DMS153 (cell line): ENCODE measurements around the gene SMG9.
A peak's percentile ranks its signal among the peaks of the same experiment; 100 is the strongest.
"Not testable (repeated sequence)": the region's sequence is repeated elsewhere in the genome, so short reads cannot be mapped to it uniquely, and the experiment has no call there.

Source experiments
- DNase-seq: peaks from one replicate; lab custom pipeline; 2025; lab: John Stamatoyannopoulos, UW

Gene SMG9

DNA sequence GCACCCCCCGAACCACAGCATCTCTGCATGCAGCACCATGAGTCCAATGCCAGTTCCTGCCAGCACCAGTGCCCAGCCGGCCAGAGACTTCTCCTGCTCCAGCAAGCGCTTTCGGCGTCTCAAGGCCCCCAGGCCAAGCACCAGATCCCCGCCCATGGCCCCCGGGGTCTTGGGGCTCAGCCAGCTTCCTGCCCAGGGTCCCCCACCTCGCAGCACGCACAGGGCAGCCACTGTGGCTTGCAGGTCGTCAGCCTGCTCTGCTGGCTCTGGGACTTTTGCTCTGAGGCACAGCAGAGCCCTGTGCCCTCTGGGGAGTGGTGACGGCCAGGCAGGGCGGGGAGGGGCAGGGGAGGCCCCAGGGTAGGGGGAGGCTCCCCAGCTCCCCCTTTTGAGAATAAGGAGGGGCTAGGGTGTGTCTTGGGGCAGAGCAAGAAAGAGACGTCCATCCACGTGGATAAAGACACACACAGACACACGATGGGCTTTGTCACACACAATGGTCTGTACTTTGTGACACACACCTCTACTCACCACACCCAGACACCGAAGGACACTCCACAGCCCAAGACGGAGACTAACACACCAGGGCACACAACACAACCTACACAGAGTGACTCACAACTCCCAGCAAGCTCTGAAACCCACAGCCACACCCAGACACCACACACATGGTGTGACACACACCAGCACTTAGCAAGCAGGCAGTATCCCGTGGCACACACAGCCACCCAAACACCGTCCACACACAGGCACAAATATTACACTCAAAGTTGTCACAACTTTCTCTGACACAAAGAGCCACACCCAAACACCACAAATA, 26.2 kb upstream of the SMG9 start, which contains the start of gene KCNN4:
Gene KCNN4 (minus strand): TSS at position 268 of the 820 bp plus-strand sequence. CDS start 112 bp downstream, at position 156.
- no peak for DNase-seq

- no peak for DNase-seq
These were observed 25.1 kb upstream of the SMG9 start for GRCh38 chr19:43779820-43780219.

DNA sequence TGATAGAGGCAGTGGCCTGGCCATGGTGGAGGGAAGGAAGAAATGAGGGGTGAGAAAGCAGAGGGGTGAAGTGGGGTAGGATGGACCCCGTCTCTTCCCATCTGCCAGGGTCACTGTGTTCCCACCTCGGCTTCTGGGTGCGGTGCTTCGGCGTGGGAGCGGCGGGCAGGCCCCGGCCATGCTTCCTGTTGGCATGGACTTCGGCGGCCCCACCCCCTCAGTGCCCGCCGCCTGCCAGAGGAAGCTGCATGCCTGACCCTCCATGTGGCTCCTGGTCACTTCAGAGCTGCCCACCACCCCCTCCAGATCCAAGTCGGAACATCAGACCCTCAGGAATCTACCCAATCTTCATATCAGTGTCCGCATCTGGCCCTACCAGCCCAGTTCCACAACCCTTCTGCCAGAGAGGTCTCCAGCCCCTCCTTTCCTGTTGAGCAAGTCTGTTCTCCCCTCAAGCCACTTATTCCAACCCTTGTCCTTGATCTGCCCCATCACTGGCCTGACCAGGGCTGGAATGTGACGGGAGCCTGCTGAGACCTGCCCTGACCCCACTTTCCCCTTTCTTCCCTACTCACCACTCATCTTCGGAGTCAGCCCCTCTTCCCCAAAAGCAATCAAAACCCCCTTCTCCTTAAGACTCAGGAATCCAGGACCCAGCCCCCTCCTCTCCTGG, 24.5 kb upstream of the SMG9 start:
- DNase-seq, result no peak

DNA sequence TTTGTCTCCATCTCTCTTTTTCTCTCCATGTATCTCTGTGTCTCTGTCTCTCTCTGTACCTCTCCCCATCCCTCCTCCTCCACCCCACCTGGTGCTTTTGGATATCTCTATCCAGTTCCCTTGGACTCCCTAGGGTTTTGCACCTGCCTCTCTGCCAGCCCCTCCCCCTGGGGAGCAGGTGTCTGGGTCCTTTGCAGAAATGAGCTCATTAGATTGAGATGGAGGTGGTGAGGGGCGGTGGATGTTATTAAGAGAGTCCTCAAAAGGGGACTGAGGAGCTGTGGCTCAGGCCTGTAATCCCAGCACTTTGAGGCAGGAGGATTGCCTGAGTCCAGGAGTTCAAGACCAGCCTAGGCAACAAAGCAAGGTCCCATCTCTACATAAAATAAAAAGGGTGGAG, 23.9 kb upstream of the SMG9 start:
- peak; percentile 78 for DNase-seq

DNA sequence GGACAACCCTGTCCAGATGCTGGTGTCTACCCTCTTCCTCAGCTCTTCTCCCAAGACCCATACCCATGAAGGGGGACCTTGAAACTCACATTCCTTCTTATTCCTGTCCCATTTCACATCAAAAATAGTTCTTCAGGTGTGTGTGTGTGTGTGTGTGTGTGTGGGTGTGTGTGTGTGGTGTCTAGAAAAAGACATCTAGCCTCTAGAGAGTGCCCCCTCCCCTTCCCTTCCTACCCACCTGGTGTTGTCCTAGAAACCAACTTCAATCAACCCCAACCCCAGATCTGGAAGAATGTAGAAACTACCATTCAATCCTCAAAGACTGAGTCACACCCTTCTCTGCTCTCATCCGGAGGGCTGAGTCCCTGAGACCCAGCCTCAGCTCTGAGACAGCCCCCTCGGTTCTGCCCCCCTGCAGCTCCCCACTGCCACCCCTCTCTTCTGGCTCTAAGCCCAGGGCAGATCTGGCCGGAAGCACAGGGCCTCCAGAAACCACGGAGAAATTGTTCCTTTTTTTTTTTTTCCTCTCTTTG, 22.5 kb upstream of the SMG9 start:
- DNase-seq, result no peak

DNA sequence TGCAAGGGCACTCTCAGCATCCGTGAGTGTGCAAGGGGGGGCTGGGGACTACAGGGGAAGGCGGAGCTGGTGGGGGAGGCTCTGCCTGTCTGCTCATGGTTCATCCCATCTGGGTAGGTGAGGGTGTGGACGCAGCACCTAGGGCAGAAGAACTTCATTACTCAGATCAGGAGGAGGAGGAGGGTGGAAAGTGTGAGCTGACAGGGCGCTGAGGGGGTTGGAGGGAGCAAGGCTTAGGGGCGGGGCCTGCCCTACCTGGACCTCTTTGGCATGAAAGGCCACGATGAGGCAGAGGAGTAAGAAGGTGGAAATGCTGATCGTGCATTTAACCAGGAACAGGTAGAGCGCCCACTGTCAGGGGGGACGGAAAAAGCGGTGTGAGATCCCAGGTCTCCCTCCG, 21.5 kb upstream of the SMG9 start:
- DNase-seq, result no peak

GRCh38 chr19:43775299-43775890, 20.6 kb upstream of the SMG9 start:
- no peak for DNase-seq

DNA sequence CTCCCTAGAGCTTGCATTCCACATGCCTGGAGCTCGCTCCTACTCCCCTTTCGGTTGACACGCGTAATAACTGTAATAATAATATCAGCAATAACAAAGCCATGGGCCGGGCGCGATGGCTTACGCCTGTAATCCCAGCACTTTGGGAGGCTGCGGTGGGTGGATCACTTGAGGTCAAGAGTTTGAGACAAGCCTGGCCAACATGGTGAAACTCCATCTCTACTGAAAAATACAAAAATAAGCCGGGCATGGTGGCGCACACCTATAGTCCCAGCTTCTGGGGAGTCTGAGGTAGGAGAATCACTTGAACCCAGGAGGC, 20.1 kb upstream of the SMG9 start:
- DNase-seq, result not testable (repeated sequence)

GRCh38 chr19:43774103-43774939, 19.6 kb upstream of the SMG9 start:
- no peak for DNase-seq

DNA sequence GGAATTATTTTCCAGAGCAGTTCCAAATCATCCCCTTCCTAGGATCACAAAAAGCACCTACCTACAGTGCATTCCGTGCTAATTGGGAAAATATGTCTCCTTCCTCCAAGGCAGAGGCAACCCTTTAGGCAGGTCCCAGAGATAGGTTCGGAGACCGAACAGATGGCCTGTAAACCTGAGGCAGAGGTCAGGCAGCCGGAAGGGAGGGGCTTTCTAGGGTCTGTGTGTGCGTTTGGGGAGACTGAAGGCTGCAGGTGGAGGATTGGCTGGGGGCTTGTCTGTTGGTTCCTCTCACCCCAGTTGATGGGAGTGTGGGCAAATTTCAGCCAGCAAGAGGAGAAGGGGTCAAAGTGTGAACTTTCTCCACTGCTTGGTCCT, 19.0 kb upstream of the SMG9 start:
- DNase-seq, result no peak

- no peak for DNase-seq
These were observed 14.5 kb upstream of the SMG9 start for GRCh38 chr19:43769256-43769655.

GRCh38 chr19:43768273-43769050, 13.7 kb upstream of the SMG9 start:
- DNase-seq, result no peak

DNA sequence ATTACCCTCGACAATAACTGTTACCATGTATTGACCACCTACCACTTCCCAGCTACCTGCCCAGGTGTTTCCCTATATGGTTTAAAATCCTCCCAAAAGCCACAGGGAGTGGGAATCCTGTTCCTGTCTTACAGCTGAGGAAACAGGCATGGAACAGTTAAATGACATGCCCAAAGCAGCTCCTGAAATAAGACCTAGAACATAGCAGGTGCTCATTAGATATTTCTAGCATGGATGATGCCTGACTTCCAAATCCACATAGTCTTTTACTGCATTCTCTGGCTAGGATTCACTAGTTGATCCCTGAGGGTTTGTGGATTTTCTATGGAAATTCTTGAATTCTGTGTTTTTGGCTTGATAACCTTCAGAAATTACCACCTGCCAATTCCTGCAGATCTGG, 13.1 kb upstream of the SMG9 start:
- no peak for DNase-seq

DNA sequence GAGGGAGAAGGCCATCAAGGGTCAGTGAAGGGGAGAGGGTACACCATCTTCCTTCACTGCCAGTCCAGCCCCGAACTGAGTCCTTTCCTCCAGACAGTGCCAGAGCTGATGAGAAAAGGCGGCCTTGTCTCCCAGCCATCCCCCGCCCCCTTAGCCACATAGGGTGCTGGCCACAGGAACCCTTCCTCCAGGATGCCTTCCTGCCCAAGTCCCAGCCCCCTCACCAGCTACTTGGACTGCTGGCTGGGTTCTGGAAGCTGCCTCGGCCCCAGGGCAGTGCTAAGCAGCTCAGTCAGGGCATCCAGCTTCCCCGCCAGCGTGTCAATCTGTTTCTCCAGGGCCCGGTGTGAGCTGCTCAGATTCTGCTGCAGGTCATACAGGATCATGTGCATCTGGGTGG, 12.6 kb upstream of the SMG9 start:
- no peak for DNase-seq

DNA sequence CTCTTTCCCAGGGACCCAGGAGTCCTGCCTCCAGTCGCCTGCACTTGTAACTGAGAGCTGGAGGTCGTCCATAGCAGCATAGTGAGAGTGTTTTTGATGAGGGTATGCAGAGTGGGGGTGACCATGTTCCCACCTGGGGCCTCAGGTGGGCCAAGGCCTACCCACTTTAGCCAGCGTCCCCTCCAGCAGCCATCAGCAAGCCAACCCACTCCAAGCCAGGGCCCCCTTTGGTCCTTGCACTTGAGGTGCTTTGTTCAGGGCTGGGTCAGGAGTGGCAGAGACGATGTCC, 11.9 kb upstream of the SMG9 start:
- no peak for DNase-seq

GRCh38 chr19:43765109-43765876, 10.5 kb upstream of the SMG9 start:
- no peak for DNase-seq

DNA sequence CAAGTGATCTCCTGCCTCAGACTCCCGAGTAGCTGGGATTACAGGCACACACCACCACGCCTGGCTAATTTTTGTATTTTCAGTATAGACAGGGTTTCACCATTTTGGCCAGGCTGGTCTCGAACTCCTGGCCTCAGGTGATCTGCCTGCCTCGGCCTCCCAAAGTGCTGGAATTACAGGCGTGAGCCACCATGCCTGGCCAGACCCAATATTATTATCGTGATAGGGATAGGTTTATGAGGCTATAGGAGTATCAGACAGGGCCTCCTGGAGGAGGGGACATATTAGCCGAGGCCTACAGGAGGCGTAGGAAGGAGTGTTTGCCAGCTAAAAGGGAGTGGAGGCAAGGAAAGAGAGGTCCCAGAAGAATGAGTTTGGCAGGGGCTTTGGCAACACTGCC, 9.9 kb upstream of the SMG9 start:
- not testable (repeated sequence) for DNase-seq

GRCh38 chr19:43763473-43763939, 8.7 kb upstream of the SMG9 start:
- no peak for DNase-seq

DNA sequence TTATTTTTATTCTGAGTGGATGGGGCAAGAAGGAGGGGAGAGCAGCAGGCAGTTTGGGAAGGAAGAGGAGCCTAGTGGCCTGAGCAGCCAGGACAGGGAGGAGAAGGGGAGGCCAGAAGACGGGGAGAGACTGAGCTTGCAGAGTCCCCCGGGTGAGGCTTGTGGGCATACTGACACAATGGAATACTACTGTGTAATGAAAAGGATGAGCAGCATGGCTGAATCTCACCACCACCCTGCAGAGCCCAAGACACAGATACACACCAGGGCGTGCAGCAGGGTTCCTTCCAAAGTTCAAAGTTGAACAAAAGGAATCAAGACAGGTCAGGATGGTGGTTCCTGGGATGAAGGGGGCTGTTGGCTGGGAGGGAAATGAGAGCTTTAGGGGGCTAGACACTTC, 8.1 kb upstream of the SMG9 start:
- no peak for DNase-seq

DNA sequence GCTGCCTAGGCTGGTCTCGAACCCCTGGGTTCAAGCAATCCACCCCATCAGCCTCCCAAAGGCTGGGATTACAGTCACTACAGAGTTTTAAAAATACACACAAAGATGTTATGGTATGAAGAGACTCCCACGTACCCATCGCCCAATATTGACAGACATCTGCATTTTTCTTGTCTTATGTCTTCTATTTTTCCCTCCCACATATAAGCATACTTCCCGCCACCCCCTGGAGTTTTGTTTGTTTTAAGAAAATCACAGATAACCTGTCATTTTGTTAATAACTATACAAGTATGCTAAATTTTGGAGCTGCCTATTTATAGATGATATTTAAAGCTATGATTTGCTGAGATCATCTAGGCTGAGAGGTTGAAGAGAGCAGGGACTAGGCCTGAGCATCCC, 6.2 kb upstream of the SMG9 start:
- no peak for DNase-seq

- DNase-seq, result no peak
These were observed 4.8 kb upstream of the SMG9 start for GRCh38 chr19:43759515-43759914.
